GM21717 (cell line): ENCODE measurements around the gene CDK8.

Experiments used
- ATAC-seq: cut with Tn5 transposase; IDR thresholded peaks from one replicate; pipeline ENCODE4 v1.9.1; 2021; ENCODE audit warnings: mild to moderate bottlenecking, moderate library complexity; ENCODE audit not compliant: unreplicated experiment

The CDK8 gene

DNA sequence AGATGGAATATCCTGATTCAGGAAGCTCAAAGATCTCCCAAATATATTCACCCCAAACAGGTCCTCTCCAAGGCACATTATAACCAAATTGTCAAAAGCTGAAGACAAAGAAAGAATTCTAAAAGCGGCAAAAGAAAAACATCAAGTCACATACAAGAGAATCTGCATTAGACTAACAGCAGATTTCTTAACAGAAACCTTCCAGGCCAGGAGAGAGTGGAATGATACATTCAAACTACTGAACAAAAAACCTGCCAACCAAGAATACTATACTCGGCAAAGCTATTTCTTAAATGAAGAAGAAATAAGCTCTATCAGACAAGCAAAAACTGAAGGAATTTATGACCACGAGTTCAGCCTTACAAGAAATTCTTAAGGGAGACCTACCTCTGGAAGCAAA lies 183.0 kb downstream of the CDK8 start:
- ATAC-seq: no peak

DNA sequence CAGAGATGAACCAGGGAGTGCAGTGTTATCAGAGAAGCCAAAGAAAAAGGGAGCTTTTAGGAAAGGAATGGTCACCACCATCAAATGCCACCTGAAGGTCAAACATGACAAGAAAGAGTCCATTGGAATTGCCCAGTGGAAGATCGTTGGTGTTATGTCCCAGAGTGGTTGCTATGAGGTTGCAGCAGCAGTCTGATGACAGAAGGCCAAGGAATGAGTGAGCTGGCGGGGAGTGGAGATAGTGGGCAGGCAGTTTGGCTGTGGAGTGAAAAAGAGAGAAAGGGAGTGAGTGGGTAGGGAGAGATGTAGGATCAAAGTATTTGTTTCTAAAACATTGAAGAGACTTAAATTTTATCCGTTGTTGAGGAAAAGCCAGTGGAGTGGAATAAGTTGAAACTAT lies 186.2 kb downstream of the CDK8 start:
- ATAC-seq: no peak

DNA sequence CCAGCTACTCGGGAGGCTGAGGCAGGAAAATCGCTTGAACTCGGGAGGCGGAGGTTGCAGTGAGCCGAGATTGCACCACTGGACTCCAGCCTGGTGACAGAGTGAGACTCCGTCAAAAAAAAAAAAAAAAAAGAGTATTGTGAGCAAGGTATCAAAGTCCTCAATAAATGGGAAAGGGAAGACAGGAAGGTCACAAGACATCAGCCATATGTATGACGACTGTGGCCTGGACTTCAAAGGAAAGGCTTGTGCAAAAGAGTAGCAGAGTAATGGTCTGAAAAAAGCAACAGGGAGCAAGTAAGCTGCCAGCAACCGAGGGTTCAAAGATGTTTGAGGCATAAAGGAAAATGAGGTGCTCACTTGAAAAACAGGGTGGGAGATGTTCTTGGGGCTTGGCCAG lies 187.5 kb downstream of the CDK8 start:
- no peak for ATAC-seq

DNA sequence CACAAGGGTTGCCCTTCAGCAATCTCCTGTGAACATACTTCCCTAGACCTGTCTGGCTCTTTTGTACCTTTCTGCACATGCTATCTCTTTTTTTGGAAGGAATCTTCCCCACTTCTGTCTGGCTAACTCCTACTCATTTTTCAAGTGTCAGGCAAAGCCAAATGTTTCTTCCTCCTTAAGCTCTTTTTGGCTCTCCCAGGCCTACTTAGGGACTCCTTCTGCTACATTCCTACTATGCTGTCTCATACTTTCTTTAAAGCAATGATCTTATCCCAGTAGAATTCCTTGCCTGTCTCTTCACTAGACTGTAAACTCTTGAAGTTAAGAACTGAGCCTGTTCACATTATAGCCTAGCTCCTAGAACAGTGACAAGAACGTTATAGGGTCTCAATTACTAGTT lies 188.6 kb downstream of the CDK8 start:
- ATAC-seq: no peak

DNA sequence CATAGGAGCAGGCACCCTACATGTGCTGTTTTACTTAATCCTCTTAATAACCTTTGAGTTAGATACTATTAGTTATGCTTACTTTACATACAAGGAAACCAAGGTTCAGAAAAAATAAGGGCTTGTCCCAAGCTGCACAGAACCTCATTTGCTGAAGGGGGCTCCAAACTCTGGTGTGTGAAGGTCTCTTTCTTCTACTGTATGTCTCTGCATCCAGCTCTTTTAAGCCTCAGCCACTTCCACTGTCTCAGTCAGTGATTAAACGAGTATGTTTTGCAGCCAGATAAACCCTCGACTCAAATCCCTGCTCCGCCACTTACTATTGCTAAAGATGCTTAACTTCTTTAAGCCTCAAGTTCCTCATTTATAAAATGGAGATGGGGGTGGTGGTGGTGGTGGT lies 191.2 kb downstream of the CDK8 start:
- ATAC-seq: no peak

DNA sequence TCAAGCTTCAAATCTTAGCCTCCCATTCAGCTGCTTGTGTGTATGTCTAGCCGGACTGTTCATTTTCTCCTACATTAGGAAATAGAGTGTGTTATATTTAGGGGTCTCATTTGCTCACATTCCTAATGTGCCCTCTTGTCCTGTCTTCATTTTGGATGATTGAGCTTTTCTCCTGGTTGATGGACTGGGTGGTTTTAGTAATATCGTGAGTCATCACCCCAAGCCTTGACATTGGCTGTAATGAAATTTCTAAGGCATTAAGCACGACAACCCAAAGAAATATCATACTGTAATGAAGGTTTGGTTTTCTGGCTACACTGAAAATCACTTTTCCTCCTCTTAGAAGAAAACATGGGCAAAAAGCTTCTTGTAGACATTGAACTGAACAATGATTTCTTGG lies 192.8 kb downstream of the CDK8 start:
- ATAC-seq: no peak

DNA sequence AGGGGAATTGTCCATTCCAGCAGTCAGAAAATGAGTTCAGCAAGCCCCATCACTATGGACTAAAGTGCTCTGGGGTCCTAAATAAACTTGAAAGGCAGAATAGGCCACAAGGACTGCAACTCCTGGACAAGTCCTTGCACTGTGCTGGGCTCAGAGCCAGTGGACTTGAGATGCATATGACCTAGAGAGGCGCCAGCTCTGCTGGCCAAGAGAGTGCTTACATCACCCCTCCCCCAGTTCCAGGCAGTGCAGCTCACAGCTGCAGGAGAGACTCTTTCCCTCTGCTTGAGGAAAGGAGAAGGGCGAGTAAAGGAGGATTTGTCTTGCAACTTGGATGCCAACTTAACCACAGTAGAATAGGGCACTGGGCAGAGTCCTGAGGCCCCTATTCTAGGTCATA lies 194.1 kb downstream of the CDK8 start:
- ATAC-seq: no peak

DNA sequence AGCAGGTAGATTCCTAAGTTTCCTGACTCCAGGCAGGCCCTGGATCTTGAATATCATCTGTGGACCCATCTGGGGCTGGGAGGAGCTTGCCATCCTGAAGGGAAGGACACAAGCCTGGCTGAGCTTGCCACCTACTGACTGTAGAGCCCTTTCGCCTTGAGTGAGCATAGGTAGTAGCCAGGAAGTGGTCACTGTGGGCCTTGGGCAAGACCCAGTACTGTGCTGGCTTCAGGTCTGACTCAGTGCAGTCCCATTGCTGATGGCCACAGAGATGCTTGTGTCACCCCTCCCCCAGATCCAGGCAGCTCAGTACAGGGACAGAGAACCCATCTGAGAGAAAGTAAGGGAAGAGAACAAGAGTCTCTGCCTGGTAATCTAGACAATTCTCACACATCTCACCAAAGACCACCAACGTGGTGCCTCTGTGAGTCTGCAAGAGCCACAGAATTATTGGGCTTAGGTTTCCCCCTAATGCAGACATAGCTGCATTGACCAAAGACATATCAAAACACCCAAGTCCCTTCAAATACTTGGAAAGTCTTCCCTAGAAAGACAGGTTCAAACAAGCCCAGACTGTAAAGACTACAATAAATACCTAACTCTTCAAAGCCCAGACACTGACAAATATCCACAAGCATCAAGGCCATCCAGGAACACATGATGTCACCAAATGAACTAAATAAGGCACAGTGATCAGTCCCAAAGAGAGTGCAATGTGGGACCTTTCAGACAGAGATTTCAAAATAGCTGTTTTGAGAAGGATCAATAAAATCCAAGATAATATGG lies 195.3 kb downstream of the CDK8 start:
- no peak for ATAC-seq
